Measurements from ENCODE around the gene RSPH9.

Gene RSPH9

GRCh38 chr6:43644940-43645612, at the start of gene RSPH9:
Gene RSPH9 (plus strand): TSS chr6:43645036. CDS start chr6:43645099, 63 bp downstream.
- DNase-seq = peak in 13 of 58 donors; percentile 4 to 30 (median 21)

- DNase-seq = no peak
These were observed 44.2 kb upstream of the RSPH9 start for GRCh38 chr6:43600595-43600994.

DNA sequence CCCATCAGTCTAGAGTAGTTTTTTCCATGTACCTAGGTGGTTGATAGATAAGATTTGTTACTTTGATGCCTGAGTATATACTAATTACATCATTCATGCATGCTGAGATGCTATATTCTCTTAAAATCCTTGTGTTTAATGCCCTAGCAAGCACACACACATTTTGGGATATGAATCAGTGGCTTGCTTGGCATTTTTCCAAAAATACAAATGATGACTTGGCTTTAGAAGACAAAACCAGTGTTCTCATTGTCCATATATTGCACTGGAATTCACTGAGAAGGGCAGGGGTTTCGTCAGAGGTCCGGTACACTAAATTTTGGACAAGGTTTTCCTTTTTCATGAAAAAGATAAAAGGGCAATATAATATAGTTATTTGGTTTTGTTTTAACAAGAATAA, 40.7 kb upstream of the RSPH9 start:
- DNase-seq = no peak

- DNase-seq = no peak
These were observed 38.8 kb upstream of the RSPH9 start for GRCh38 chr6:43606019-43606418.

- peak in 45 of 58 donors; percentile 1 to 80 (median 33) for DNase-seq
These were observed 36.5 kb upstream of the RSPH9 start for GRCh38 chr6:43608310-43608763.

DNA sequence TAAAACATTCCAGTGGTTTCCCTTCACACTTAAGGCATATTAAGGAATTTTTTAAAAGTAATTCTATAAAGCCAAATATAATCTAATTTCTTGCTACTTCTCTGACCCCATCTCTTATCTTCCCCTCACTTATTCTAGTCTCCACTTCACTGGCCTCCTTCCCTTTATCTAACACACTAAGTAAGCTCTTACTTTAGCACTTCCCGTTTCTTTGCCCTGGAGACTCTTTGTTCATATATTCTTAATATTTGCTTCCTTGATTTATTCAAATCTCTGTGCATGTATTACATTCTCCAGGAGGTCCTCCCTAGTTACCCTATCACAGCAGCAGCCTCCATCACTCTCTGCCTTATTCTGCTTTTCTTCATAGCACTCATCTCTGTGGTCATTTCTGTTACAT, 36.0 kb upstream of the RSPH9 start:
- DNase-seq = no peak

DNA sequence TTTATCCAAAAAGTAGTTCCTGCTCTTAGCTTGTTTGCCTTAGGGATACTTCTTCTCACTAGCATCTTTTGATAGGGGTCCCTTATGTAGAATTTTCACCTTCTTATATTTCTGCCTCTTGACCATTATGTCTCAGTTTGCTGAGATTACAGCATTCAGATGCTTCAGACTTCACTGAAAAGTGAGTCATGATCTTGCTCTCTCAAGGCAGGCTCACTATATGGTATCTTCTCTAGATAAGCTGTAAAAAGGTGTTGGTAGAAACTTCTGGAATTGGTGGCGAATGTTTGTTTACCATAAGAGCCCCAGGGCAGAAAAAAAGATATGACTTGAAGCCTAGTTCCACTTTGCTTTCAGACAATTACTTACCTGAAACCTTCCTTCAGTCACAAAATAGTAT, 35.4 kb upstream of the RSPH9 start:
- DNase-seq = no peak

- peak in 8 of 58 donors; percentile 6 to 43 (median 14) for DNase-seq
These were observed 34.4 kb upstream of the RSPH9 start for GRCh38 chr6:43610431-43610830.

DNA sequence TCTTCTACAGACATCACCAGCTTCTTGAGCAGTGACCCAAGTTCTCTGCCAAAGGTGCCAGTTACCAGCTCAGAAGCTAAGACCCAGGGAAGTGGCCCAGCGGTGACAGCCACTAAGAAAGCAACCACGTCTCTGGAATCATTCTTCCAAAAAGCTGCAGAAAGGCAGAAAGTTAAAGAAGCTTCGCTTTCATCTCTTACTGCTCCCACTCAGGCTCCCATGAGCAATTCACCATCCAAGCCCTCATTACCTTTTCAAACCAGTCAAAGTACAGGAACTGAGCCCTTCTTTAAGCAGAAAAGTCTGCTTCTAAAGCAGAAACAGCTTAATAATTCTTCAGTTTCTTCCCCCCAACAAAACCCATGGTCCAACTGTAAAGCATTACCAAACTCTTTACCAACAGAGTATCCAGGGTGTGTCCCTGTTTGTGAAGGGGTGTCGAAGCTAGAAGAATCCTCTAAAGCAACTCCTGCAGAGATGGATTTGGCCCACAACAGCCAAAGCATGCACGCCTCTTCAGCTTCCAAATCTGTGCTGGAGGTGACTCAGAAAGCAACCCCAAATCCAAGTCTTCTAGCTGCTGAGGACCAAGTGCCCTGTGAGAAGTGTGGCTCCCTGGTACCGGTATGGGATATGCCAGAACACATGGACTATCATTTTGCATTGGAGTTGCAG, 31.0 kb upstream of the RSPH9 start:
- peak in 3 of 58 donors; percentile 10 to 27 (median 24) for DNase-seq

DNA sequence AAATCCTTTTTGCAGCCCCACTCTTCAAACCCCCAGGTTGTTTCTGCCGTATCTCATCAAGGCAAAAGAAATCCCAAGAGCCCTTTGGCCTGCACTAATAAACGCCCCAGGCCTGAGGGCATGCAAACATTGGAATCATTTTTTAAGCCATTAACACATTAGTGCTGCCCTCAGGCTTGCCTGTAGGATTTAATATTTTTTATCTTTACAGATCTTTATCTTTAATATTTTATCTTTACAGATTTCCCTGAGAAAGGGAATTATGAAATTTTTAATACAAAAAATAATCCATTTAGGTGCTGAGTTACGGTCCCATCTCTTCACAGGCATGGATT, 30.5 kb upstream of the RSPH9 start:
- no peak for DNase-seq

DNA sequence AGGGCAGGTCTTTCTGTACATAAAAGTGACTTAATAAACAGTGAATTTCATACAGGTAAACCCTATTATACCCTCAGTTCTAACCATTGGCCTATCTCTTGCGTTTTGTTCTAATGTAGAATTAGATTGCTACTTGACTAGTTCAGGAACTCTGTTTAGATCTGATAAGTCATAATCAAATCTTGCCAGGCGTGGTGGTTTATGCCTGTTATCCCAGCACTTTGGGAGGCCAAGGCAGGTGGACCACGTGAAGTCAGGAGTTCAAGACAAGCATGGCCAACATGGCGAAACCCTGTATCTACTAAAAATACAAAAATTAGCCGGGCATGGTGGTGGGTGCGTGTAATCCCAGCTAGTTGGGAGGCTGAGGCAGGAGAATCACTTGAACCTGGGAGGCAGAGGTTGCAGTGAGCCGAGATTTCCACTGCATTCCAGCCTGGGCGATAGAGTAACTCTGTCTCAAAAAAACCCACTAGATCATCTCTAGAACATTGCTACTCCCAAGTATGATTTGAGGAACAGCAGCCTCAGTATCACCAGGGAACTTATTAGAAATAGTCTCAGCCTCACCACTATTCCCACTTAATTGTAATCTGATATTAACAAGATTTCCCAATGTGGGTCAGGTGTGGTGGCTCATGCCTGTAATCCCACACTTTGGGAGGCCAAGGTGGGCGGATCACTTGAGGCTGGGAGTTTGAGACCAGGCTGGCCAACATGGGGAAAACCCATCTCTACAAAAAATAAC, 27.9 kb upstream of the RSPH9 start:
- no peak for DNase-seq

DNA sequence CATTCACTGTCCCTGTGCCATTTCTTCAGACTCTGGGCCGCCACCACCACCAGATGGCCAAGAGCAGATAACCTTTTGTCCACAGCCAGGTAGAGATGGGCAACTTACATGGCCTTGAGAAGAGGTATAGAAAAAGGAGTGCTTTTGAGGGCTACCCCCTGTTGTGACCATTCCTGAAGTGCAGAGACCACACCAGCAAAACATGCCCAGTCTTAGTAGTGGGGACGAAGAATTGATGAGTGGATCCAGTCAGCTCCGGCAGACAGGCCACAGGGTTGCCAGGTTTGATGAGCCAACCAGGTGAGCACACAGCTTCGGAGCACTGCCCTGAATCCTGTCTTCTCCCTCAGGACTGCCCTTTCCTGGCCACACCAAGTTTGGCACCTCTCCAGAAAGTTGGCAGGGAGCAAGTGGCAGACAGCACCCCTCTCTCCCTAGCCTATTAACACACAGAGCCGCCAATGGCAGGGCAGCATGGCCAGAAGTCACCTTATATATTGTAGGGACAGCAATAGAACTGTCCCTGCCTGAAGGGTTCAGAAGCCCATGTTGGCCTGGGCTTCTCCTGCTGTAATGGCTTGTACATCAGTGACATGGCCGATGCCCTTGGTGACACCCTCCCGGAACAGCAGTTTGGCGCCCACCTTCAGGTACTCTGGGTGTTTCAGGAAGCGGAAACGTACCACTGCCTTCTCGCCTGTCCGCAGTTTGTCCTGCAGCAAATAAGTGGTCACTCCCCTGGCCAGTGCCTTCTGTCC, 23.6 kb upstream of the RSPH9 start:
- no peak for DNase-seq

GRCh38 chr6:43621836-43622180, 23.0 kb upstream of the RSPH9 start:
- DNase-seq = no peak

DNA sequence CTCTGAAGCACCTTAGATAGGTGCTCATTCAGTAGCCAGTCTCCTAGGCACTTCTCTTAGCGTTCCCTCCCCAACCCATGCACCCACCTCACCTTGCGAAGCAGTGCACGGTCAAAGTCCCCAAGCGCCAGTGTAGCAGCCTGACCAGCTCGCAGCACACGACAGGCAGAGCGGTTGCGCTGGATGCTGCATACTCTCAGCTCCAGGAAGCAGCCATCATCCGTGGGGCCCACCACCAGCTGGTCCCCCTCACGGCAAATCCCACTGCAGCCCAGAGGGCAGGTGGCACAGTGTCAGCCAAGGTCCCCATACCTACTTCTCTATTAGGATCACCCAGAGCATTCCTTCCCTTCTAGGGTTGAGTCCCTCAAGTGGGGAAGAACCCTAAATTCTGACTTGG, 22.3 kb upstream of the RSPH9 start:
- no peak for DNase-seq

DNA sequence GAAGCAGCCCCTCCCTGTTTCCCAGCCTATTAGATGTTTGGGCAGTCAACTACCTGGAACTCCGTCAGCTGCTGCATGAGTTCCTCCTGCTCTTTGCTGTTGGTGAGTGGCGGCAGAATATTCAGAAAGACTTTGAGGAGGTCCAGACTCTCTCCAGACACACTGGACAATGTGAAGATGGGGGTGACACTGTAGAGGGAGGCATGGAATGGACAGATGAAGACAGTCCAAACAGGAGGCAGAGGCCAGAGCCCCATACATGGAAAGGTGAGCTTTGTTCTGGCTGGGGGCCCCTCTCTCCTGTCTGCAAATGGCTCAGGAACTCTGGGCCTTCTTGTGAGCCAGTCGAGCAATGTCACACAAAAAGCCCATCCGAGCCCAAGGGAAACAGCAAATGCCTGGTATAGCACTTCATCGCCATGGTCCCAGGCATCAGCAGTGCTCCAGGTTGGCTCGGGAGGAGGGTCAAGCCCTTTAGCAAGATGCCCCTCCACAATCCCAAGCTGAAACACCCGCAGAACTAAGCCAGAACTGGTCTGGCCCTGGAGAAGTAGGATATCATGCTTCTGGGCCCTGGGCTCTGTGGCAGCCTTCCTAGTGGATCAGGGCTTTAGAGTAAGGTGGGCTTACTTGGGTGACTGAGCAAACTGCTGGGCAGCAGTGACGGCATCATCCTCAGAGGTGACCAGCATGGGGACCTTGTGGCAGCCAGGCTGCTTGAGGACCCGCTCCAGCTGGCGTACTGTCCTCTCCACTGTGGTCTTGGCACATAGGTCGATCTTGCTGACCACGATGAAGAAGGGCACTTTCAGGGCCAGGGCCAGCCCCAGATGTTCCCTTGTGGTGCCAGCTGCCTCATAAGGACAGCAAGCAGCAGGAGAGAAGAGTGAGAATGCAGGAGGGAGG, 20.7 kb upstream of the RSPH9 start:
- no peak for DNase-seq

DNA sequence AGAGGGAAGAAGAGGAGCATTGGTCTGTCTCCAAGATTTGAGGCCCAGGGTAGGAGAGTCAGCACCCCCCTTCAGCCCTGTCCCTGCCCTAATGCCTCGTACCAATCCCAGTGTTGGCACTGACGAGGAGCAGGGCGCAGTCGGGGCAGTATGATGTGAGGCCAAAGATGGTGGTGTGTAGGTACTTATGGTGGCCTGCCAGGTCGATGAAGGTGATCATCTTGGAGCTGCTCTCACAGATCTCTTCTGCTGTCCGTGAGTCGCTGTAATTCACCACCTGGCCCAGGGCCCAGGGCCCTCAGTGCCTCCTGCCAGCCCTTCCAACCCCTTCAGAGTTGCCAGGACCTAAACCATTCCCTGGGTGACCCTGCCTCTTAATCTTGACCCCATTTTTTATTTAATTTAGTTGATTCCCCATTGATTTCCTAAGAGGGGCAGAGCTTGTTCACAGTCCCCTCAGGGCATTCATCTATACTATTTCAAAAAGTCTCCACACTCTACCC, 20.0 kb upstream of the RSPH9 start:
- no peak for DNase-seq

- no peak for DNase-seq
These were observed 19.3 kb upstream of the RSPH9 start for GRCh38 chr6:43625393-43625992.

DNA sequence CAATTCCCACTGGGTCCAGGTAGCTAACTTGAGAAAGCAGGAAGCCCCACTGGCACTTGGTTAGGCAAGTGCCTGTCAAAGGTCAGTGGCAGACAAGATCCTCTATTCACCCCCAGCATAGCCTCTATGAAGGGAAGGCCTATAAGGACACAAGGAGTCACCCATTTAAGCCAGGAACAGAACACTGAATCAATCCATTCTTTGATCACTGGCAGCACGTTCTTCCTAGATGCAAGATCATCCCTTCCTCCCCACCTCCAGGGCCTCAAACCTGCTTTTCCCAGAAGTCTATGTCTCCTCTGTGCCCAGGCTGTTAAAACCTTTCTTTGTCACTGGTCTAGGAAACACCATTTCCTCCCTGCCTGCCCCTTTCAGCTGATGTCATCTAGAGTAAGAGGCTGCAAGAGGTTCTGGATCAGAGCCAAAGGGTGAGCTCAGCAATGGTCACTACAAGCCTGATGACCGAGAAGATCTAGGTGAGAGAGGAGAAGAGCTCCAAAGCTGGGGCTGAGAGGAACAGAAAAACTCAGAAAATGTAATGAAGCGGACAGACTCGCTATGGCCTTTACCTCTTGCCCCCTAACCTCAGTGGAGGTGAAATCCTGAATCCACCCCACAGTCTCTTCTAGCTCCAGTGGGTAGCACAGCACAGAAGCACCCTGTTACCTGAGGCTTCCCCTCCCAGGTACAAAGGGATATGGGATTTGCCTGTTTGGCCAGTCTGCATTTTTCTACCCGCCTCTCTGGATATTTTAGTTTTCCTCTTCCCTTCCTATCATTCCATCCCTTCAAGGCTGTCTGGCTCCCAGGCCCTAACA, 17.6 kb upstream of the RSPH9 start:
- DNase-seq = peak in 8 of 58 donors; percentile 6 to 69 (median 14)

All from anterior cingulate cortex (tissue), 58 donors.